WI38 (cell line): ENCODE results near the gene CFAP58.

Experiments used
- H3K4me3 ChIP-seq: 2 replicates; pipeline ENCODE4 v1.5.1; 2011; ENCODE audit warnings: low read depth, mild to moderate bottlenecking, control low read depth, low read length
- CTCF ChIP-seq: IDR thresholded peaks from 2 replicates; pipeline ENCODE4 v1.5.1; 2012; ENCODE audit warnings: low read depth, mild to moderate bottlenecking, control low read depth, low read length

CFAP58 gene

GRCh38 chr10:104317726-104318299 lies 35.8 kb upstream of the CFAP58 start:
- no peak for TF ChIP-seq CTCF
- no peak overlapping the region for H3K4me3 ChIP-seq

- TF ChIP-seq CTCF: no peak
- no peak overlapping the region for H3K4me3 ChIP-seq
Observed at GRCh38 chr10:104318326-104318725, 35.3 kb upstream of the CFAP58 start.

- no peak for TF ChIP-seq CTCF
- H3K4me3 ChIP-seq: no peak overlapping the region
Observed at GRCh38 chr10:104318810-104319741, 34.6 kb upstream of the CFAP58 start.

- TF ChIP-seq CTCF: no peak
Observed at GRCh38 chr10:104321226-104321625, 32.4 kb upstream of the CFAP58 start.

GRCh38 chr10:104321725-104322415 lies 31.8 kb upstream of the CFAP58 start:
- TF ChIP-seq CTCF: no peak
- no peak overlapping the region for H3K4me3 ChIP-seq

More at GRCh38 chr10:104321226-104321625, 32.4 kb upstream of the CFAP58 start:
- no peak overlapping the region for H3K4me3 ChIP-seq

GRCh38 chr10:104322416-104322782 lies 31.2 kb upstream of the CFAP58 start:
- no peak overlapping the region for H3K4me3 ChIP-seq
- TF ChIP-seq CTCF: no peak
